Dermis microvascular lymphatic vessel endothelial cell (primary cell): ENCODE results near the gene SLC4A1AP. TPM values are rescaled to one million over a fixed set of nuclear protein-coding genes. Genes with fewer than 3 reads are reported as not detected.

ENCODE experiments used
- DNase-seq, 2 donors: peaks; one replicate each; pipeline versions ENCODE4 v3.0.0 to v3.0.0-alpha.2; 2010; ENCODE audit warnings: low read depth in 2 of 2
- total RNA-seq: library from RNA; depleted of rRNA; stranded (reverse); fragments of >200 nt; gene quantifications from 2 replicates; pipeline ENCODE4 v1.2.1, GENCODE V29; 2014

Gene SLC4A1AP
- total RNA-seq, 1 donor from 2014 or later: 17.8 TPM

- DNase-seq: no peak
Observed at GRCh38 chr2:27738349-27739057, 74.8 kb downstream of the SLC4A1AP start.

- no peak for DNase-seq
Observed at GRCh38 chr2:27739058-27739373, 75.3 kb downstream of the SLC4A1AP start.

GRCh38 chr2:27741673-27742072, 78.0 kb downstream of the SLC4A1AP start:
- no peak for DNase-seq

GRCh38 chr2:27742571-27742970, 78.9 kb downstream of the SLC4A1AP start:
- no peak for DNase-seq

Other genes with a start within 250 kb of the SLC4A1AP start
- 91.0 and 106 TPM in 2 replicates for gene NRBP1, start 235.3 kb upstream of the SLC4A1AP start, total RNA-seq
- gene KRTCAP3, start 221.5 kb upstream of the SLC4A1AP start, total RNA-seq: 0.13 and 0.38 TPM in 2 replicates
- 10.2 and 11.0 TPM in 2 replicates for gene IFT172, start 174.1 kb upstream of the SLC4A1AP start, total RNA-seq
- gene FNDC4, start 168.7 kb upstream of the SLC4A1AP start, total RNA-seq: 10.0 and 16.4 TPM in 2 replicates
- gene GCKR, start 167.1 kb upstream of the SLC4A1AP start, total RNA-seq: 0.13 TPM in 1 of 2 replicates, not detected in the other
- 10.0 and 11.9 TPM in 2 replicates for gene ZNF512, start 80.8 kb upstream of the SLC4A1AP start, total RNA-seq
- gene CCDC121, start 34.9 kb upstream of the SLC4A1AP start, total RNA-seq: 1.0 and 1.3 TPM in 2 replicates
- gene GPN1, start 34.8 kb upstream of the SLC4A1AP start, total RNA-seq: 32.1 TPM in 2 replicates
- 10.0 and 13.7 TPM in 2 replicates for gene SUPT7L, start 275 bp upstream of the SLC4A1AP start, total RNA-seq
- gene MRPL33, start 107.8 kb downstream of the SLC4A1AP start, total RNA-seq: 38.6 and 56.4 TPM in 2 replicates
- 0.90 and 1.0 TPM in 2 replicates for gene RBKS, start 226.5 kb downstream of the SLC4A1AP start, total RNA-seq
- gene BABAM2, start 226.8 kb downstream of the SLC4A1AP start, total RNA-seq: 13.0 and 16.6 TPM in 2 replicates